Upper lobe of right lung (tissue), 1 donor: ENCODE data around the gene UBL7. TPM values are rescaled to one million over a fixed set of nuclear protein-coding genes. Genes with fewer than 3 reads are reported as not detected.
A peak's percentile ranks its signal among the peaks of the same experiment; 100 is the strongest.

Experiments used
- ATAC-seq: fragments of 200-7000 bp; cut with Tn5 transposase; one replicate; pipeline ENCODE4 v1.9.1; 2020; ENCODE audit warnings: mild to moderate bottlenecking, moderate library complexity
- DNase-seq: peaks from one replicate; pipeline ENCODE4 v3.0.0-alpha.2; 2020
- H3K27ac ChIP-seq: fragments of 200-600 bp; one replicate; pipeline ENCODE4 v1.8.0; 2022
- H3K27me3 ChIP-seq: fragments of 200-600 bp; one replicate; pipeline ENCODE4 v1.8.0; 2022; ENCODE audit warnings: mild to moderate bottlenecking
- H3K36me3 ChIP-seq: fragments of 200-600 bp; one replicate; pipeline ENCODE4 v1.8.0; 2022
- H3K4me1 ChIP-seq: fragments of 200-600 bp; one replicate; pipeline ENCODE4 v1.8.0; 2022
- H3K4me3 ChIP-seq: fragments of 200-600 bp; one replicate; pipeline ENCODE4 v1.8.0; 2022; ENCODE audit warnings: mild to moderate bottlenecking
- H3K9me3 ChIP-seq: fragments of 200-600 bp; one replicate; pipeline ENCODE4 v1.8.0; 2022
- CTCF ChIP-seq: fragments of 200-600 bp; IDR thresholded peaks from one replicate; pipeline ENCODE4 v1.8.0; 2022; ENCODE audit warnings: antibody characterized with exemption
- intact Hi-C: fragments of 100-400 bp; cut with DNase I; formaldehyde crosslinking; loops from one replicate; pipeline ENCODE4 v1.11.0; 2022
- total RNA-seq: library from RNA; stranded (reverse); fragmentation: NEBNext Ultra II Directional; extraction: Animal tissue kit (Norgen Biotek cat#: 25700); gene quantifications from one replicate; pipeline ENCODE4 v1.2.1, GENCODE V29; 2021
- donor health status: DM: no; HTN: yes; CAD: no; lungs with severe emphysema.

Gene UBL7
- total RNA-seq, 1 donor from 2014 or later, result 40.8 TPM

DNA sequence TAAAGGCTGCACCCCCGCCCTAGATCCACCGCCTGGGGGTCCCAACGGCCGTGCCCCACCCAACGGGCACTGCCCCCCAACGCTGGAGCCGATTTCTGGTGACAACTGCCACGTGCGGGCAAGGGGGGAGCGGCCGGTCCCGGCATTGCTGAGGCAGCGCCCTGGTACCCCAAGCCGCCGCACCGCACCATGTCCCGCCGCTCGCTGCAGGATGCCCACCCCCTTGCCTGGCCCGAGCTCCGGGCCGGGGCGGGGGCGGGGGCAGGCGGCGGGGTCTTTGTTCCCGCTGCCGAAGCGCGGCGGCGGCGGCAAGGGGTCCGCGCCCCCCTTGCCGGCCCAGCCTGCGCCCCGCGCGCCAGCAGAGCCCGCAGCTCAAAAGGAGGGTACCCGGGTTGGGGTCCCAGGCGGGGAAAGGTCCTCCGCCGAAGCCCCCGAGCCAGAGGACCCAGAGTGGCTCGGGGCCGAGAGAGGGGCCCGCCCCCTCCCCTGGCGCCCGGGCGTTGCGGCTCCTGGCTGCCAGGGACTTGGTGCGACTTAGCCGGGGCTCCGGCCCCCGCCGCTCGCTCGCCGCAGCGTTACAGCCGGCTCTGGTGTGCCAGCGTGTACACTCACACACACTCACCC is 27.9 kb downstream of the UBL7 start:
- H3K27me3 ChIP-seq, result peaks cover 3% of the 10 kb centered on the region
- H3K4me1 ChIP-seq, result peaks cover 17% of the 10 kb centered on the region
- intact Hi-C loops, result no loop called here
- H3K27ac ChIP-seq, result peak overlapping the region; percentile 55
- DNase-seq, result no peak
- H3K4me3 ChIP-seq, result peak overlapping the region; percentile 79
- no peak for TF ChIP-seq CTCF
- no peak for ATAC-seq
- no peaks in the 10 kb centered on the region for H3K36me3 ChIP-seq
- no peaks in the 10 kb centered on the region for H3K9me3 ChIP-seq

- DNase-seq (no peak), ATAC-seq (no peak)
- peak overlapping the region; percentile 79 for H3K4me3 ChIP-seq
- H3K27ac ChIP-seq, result no peak overlapping the region
- H3K36me3 ChIP-seq, result no peaks in the 10 kb centered on the region
- H3K27me3 ChIP-seq, result peaks cover 3% of the 10 kb centered on the region
- TF ChIP-seq CTCF, result no peak
- intact Hi-C loops, result no loop called here
- H3K4me1 ChIP-seq, result peaks cover 17% of the 10 kb centered on the region
- H3K9me3 ChIP-seq, result no peaks in the 10 kb centered on the region
Observed at GRCh38 chr15:74432271-74432967, 28.5 kb downstream of the UBL7 start.

GRCh38 chr15:74431645-74432044 is 29.3 kb downstream of the UBL7 start:
- Histone ChIP-seq H3K36me3 (no peaks in the 10 kb centered on the region), H3K4me3 (no peak overlapping the region), H3K4me1 (peaks cover 17% of the 10 kb centered on the region), H3K27ac (no peak overlapping the region), H3K27me3 (peaks cover 3% of the 10 kb centered on the region), H3K9me3 (no peaks in the 10 kb centered on the region)
- intact Hi-C loops, result no loop called here
- ATAC-seq (no peak), DNase-seq (no peak)
- no peak for TF ChIP-seq CTCF

DNA sequence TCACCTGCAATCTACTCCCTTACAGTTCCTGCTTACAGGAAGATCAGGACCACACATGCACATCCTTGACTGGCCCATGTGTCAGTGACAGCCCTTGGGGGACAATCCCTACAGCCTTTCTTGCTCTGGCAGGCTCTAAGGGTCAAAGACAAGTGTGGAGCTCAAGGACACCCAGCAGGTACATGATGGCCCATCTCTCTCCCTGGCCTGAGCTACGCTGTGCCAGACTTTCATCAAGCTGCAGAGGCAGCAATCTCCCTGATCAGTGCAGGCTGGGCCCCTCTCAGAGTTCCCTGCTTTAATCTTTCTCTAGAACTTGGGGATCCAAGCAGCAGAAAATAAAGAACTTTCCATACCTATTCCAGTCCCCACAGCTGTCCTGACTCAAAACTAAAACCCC is 29.8 kb downstream of the UBL7 start:
- Histone ChIP-seq H3K4me3 (no peak overlapping the region), H3K27ac (no peak overlapping the region), H3K36me3 (no peaks in the 10 kb centered on the region), H3K4me1 (peaks cover 17% of the 10 kb centered on the region), H3K9me3 (no peaks in the 10 kb centered on the region), H3K27me3 (peaks cover 3% of the 10 kb centered on the region)
- DNase-seq (no peak), ATAC-seq (no peak)
- no peak for TF ChIP-seq CTCF
- intact Hi-C loops, result no loop called here

DNA sequence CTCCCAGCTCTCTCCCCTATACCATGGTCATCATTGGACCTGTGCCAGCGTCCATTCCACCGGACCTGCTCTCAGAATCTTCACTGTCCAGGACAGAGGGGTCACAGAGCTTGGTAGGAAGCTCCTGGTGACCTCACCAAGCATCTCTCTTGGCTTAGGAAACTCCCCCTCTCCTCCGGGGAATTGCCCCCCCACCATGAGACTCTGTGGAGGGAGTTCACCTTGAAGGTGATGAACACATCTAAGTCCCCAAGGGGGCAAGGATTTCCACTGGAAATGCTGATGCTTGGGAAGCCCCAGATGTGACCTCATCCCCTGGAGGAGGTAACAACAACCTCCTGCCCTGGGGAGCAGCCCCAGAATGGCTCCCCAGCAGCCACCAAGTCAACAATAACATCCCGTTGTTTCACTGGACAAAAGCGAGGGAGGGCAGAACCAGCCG is 30.4 kb downstream of the UBL7 start:
- Histone ChIP-seq H3K27ac (no peak overlapping the region), H3K9me3 (no peaks in the 10 kb centered on the region), H3K4me3 (no peak overlapping the region), H3K27me3 (peaks cover 3% of the 10 kb centered on the region), H3K36me3 (no peaks in the 10 kb centered on the region), H3K4me1 (peaks cover 17% of the 10 kb centered on the region)
- DNase-seq, result no peak
- ATAC-seq, result no peak
- intact Hi-C loops, result no loop called here
- TF ChIP-seq CTCF, result no peak
